OCI-M2 (cell line): ENCODE data around the gene MSANTD1.

Experiments
- DNase-seq: peaks from one replicate; lab custom pipeline; 2025; ENCODE audit not compliant: unreplicated experiment; lab: John Stamatoyannopoulos, UW

Gene MSANTD1

DNA sequence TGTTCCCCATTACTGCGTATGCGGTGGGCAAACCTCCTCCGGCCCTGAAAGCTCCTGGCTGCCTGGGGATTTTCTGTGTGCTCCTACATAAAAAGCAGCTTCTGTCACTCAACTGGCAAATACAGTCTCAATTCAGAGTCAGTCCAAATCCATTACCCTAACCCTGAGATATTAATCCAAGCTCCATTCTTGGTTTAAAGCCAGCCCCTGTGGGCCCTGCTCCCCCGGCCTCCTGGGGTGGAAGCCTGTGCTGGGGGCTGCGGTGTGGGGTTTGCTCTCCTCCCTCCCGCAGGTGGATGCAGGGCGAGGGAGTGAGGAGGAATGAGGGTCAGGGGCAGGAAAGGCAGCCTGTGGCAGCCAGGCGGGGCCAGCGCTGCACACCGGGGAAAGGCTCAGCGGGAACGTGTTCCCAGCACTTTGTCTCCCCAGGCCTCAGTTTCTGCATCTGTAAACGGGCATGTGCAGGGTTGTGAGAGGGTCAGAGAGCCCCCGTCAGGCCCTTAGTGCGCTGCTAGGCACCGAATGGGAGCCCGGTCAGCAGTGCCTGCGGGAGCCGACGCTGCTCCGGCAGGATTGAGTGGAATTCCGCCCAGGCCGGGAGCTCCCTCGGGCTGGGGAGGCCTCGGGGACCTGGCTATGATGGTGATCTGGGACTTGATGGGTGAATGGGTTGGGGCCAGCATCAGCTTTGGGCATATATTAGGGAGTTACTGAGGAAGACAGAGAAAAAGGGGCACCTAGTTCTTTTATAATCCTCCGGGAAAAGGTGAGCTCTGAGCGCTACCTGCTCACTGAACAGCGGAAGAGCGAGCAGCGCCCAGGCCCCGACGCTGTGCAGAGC, 37.6 kb downstream of the MSANTD1 start:
- DNase-seq, result no peak

DNA sequence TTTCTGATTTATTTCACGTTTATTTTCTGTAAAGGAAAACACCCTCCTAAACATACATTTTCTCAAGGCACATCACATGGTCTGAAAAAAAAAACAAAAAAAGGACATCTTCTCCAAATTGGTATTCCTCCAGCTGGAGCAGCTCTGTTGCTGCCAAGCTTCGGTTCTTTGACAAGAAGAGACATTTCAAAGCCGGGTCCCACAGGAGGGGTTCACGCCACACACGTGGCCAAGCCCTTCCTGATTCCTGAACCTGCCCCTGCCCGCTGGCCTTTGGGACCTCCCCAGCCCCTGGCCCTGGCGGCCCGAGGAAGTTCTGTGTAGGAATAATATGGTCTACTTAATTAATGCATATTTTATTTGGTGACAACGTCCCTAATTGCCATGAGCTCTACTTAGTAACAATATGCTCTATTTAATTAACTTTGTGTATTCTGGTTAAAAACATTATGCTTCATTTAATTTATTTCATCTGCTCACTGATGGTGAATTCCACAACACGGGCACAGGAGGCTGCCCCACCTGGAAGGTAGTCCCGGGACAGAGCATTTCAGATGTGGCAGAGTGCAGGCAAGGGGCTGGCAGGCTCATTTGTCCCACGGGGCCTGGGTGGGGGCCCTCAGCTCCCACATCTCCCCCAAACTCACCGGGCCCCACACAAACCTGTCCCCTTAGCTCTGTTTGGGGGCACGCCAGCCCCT, 38.5 kb downstream of the MSANTD1 start:
- DNase-seq, result no peak

DNA sequence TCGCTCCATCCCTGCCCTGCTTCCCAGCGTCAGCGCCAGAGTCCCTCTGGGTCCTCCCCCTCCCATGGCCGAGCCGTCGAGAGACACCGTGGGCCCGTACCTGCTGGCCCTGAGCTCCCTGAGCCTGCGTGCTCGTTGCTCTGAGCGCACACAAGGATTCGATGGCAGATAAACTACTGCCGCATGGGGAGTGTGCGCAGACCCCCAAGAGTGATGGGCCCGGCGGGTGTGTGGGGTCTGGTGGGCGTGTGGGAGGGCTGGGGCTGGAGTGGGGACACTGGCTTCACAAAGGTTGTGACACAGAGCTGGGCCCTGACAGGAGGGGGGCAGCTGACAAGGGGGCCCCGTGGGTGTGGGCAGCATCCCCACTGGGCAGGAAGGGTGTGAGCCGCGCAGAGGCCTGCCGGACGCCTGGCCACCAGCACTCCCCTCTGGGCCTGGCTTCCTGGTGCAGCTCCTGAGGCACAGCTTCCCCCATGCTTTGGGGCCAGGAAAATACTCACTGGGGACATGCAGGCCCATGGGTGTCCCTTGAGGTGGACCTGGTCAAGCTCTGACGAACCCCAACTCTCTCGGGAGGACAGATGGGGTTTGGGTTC, 39.1 kb downstream of the MSANTD1 start:
- no peak for DNase-seq

DNA sequence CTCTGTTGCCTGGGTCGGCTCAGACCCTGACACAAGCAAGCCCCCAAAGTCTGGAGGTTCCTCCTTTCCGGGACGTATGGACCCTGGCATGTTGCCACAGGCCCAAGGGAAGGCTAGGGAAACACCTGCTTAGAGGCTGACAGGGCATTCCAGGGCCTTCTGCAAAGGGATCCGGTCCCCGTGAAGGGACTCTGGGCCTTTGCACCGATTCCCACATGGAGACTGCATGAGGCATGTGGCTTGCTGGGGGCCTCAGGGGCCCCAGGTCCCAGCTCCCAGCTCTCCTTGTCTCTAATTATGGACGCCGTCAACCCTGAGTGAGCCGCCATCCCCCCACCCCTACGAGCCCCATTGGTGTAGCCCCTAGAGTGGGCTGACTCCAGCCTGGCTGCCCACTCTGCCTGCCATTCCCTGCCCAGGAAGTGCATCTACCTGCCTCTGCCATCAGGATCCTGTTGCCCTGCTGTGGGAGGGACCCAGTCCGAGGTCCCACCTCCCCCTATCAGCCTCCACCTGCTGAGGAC, 39.7 kb downstream of the MSANTD1 start:
- DNase-seq, result no peak

DNA sequence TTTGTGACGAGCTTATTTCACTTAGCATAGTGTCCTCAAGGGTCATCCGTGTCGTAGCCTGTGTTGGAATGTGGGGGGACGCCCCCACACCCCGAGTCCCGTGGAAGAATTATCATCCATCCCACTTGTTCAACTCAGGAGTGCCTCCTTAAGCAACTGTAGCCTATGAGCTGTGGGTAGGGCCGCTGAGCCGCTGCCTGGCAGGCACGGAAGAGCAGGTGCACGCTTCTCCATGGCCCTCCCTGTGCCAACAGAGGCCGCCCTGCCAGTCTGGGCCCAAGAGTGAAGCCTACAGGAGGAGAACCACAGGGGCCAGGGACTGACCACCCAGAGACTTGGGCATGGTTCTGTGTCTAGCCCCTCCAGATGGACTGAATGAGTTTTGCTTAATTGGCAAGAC, 41.5 kb downstream of the MSANTD1 start:
- DNase-seq, result no peak

DNA sequence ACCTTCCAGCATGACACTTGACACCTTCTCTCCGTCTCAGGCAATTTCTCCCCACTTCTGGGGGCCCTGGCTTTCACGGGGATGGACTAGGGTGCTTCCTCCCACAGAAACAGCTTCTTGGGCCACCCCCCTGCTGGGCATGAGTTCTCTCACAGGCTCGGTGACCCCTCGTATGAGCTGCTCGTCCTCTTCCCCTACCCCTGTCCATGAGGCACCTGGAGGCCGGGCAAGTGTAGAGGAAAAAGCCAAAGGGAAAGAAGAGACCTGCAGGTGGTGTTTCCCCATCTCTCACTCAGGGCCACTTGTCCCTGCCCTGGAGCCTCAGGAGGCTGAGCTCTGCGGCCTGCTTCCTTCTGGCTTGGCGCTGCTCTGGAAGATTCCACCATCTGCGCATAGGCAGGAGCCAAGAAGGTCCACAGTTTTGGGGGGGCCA, 41.9 kb downstream of the MSANTD1 start:
- no peak for DNase-seq

DNA sequence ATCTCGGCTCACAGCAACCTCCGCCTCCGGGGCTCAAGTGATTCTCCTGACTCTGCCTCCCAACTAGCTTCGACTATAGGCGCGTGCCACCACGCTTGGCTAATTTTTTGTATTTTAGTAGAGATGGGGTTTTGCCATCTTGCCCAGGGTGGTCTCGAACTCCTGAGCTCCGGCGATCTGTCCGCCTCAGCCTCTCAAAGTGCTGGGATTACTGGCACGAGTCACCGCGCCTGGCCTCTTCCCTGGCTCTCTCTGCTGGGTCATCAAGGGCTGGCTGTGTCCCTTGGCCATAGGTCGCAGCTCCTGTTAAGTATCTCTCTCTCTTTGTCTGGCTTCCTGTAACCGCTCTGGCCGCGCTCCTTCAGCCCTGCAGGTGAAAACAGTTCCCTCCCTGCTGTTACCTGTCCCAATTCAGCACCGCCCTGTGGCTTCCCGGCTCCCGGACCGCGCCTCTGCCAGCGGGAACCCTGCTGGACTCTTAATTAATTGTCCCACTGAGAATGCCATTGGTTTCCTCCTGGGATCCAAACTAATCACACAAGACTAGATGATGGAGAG, 42.5 kb downstream of the MSANTD1 start:
- DNase-seq, result no peak

DNA sequence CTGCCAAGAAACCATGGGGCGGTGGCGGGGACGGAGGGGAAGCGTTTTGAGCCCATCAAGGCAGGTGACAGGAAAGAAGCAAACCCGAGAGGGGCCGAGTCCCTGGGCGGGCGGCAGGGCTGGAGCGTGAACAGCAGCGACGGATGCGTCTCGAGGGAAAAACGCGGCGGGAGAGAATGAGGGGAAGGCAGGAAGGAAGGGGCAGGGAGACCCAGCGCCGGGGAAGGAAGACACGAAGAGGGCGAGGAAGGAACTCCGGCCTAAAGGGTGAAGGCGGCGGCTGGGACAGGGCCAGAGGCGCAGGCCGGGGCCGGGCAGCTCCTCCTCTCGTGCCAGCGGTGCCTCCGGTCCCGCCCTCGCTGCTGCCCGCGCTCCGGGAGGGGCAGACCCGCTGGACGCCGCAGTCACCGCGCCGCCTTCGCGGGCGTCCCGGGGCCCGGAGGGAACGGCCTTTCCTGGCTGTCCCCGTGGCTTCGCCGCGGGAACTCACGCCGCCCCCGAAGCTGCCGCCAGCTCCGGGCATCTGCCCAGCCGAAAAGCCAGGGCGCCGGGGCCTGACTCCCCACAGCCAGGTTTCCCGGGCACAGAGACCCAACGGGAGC, 43.1 kb downstream of the MSANTD1 start:
- DNase-seq, result no peak

DNA sequence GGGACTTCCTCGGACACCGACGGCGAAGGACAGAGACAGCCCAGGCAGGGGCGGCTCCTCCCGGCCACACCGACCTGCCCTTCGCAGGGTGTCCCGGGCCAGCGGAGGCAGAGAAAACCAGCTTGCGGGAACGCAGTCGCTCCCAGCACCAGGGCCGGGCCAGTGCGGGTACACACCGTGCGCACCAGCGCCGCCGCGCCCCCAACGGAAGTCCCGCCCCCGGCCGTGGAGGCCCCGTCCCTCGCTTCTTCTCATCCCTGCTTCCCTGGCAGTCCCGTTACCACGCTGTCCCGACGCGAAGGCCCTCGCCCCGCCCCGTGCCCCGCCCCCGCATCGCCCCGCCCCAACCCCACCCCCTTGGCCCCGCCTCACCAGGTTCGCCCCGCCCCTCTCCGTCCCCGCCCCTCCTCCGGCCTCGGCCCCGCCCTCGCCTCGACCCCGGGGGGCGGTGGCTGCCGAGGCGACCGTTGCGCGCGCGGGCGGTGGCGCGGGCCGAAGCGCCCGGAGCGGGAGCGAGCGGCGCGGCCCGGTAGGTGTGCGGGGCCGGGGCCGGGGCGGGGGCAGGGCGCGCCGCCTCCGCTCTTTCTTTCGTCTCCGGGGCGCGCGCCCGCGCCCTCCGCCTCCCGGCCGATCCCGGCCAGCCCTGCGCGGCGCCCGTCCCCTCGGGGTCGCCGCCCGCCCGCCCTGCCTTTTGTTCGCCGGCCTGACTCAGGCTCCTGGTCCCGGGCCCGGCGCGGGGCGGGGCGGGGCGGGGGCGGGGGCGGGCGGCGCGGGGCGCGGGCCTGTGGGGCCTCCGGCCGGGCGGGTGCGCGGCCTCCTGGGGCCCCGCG, 43.8 kb downstream of the MSANTD1 start, which contains the start of gene RGS12:
RGS12 (plus strand) TSS at position 451 of the 830 bp plus-strand sequence. CDS start 23,150 bp downstream, outside the sequence.
- DNase-seq, result no peak

DNA sequence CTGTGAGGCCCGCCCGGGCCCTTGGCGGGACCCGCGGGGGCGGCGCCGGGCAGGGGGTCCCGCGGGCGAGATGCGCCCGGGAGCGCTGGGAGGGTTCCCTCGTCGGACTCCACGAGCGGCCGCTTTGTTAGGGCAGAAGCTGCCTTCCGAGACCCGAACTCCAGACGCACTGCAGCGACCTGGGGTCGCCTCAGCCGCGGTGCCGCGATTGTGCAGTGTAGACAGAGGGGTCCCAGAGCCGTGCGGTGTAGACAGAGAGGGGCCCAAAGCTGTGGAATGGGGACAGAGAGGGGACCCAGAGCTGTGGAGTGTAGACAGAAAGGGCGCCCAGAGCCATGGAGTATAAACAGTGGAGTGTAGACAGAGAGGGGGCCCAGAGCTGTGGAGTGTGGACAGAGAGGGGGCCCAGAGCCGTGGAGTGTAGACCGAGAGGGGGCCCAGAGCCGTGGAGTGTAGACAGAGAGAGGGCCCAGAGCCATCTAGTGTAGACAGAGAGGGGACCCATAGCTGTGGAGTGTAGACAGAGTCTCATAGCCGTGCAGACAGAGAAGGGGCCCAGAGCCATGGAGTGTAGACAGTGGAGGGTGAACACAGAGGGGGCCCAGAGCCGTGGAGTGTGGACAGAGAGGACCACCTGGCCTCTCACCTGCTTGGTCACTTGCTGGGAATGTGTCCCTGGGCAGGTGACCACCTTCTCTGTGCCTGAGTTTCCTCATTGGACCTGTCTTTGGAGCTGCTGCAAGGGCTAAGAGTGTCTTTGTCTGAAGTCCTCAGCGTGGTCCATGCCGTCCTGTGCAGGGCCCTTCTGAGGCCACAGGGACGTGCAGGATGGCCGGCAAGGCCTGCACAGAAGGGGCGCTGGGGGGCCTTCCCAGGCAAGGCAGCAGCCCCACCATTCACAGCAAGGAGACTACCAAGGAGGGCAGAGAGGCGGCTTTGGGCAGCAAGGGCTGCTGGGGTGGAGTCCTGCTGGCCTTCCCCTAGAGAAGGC, 44.7 kb downstream of the MSANTD1 start:
- no peak for DNase-seq

DNA sequence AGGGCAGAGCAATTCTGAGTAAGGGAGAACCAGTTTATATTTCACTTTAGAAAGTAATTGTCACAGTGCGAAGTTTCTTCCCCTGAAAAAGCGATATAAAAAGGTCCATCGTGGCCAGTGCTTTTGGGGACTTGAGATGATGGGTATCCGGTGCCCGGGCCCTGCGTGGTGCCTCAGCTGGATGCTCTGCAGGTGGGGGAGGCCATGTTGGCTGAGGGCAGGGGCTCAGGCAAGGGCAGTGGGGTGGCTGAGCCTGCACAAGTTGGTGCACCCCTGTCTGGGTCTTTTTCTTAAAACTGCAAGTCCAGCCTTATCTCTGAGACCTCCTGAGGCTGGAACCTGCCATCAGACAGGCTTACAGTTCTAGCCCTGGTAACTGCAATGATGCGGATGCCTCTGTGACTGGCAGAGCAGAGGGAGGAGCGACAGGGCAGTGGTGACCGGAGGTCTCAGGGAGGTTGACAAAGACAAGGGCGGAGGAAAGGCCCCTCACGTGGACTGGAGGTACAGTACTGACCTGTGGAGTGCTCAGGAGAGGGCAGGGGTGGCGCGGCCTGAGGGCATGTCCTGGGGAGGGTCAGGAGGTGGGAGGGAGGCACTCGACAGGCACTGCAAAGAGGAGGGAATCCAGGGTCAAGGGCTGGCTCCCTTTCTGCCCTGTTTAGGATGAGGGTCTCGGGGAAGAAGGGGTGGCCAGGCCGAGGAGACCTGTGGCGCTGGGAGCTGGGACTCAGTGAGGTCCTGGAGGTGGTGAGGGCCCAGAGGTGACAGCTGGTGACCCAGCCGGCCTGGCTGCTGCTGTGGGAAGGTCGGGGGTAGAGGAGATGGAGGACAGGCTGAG, 45.7 kb downstream of the MSANTD1 start:
- no peak for DNase-seq

DNA sequence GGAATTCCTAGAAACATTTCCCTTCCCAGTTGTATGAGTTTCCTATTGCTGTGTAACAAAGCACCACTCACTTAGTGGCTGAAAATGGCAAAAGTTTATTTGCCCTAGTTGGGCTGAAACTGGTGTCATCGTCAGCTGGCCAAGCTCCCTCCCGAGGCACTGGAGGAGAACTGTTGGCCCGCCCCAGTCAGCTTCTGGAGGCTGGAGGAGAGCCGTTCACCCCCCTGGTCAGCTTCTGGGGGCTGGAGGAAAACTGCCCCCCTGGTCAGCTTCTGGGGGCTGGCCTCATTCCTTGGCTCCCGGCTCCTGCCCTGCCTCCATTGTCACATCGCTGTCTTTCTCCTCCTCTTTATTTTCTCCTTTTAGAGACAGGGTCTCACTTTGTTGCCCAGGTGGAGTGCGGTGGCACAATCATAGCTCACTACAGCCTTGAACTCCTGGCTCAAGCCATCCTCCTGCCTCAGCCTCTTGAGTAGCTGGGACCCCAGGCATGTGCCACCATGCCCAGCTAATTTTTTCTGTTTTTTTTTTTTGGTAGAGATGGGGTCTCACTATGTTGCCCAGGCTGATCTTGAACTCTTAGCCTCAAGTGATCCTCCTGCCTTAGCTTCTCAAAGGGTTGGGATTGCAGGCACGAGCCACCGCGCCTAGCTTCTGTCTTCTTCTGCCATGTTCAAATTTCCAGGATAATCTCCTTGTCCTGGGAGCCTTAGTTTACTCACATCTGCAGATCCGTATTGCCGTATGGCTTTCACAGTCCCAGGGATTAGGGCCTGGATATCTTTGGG, 47.1 kb downstream of the MSANTD1 start:
- no peak for DNase-seq

DNA sequence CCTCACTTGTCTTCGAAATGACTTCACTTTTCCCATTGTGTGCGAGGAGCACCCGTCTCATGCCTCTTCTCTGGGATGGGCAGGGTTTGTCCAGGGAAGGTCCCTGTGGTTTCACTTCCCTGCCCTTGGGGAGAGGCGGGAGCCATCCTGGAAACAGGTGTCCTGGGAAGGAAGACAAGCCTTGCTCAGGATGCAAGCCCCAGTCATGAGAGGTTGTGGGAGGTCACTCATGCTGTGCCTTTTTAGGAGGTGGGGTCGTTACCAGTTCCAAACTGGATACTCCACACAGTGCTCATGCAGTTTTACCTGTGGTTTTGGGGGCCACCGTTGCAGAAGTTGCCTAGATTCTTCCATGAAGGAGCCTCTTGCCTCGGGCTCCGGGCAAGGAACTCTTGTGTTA, 47.7 kb downstream of the MSANTD1 start:
- no peak for DNase-seq

DNA sequence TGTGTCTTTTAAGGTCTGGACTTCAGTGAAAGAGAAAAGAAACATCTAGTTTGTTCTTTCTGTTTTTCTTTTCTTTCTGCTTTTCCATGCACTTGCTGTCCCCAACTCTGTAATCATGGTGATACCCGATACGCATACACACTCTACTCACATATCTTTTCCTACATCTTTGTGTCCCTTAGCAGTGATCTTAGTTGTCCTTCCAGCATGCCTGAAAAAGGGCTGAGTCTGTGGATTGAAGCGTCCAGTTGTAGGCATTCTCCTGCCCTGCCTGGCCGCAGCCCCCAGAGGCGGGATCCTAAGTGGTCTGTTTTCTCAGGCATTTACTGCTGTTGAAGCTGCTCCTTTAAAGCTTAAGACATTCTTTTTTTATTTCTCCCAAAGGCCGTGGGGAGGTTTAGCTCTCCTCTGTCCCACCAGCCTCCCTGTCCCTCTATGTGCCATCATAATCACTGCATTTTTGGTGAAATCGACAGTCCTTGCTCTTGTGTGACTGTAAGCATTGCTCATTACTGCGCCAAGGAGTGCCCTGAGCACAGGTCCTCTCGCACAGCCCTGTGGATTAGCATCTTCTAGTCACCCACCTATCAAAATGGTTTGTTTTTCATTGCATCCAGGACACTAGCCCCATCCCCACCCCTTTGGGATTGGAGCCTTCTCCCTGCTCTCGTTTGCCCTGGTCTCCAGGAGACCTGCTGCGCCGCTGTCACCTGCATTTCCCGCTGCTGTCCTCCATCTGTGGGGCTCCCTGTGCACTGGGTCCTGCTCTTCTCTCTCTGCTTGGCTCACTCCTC, 48.3 kb downstream of the MSANTD1 start:
- DNase-seq, result no peak

DNA sequence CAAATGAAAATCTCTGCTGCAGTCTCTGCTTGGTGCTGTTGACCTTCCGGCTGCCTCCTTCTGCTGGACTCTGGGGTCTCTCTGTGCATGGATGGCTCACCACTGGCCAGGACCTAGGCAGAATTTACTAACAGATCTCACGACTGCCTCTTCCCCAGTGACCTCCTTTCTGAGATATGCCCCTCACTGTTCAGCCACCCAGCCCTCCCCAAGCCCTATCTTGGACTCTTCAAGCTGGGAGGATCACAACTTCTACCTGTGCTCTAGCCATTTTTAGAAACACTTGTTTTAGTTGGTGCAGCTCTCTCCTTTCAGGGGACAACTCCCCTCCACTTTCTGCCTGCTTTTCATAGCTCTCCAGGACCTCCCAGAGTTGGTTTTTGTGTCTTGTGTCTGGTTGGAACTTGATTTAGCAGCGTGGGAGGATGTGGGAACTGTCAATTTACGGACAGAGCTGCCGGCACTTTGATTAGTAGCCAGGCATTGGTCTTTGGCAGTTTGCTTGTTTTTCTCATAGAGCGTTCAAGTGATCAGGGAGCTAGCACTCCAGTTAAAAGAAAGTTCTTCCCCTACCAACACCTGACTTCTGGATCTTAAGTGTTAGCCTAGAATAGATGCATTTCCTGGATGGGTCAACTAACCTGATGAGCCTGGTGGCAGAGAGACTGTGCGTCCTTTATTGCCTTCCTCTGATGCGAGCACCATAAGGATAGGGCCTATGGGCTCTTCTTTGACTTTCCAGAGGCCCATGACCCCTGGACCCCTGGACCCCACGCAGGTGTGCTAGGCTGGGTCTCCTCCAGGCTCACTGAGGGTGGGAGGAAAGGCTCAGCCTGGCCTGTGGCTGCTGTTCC, 50.4 kb downstream of the MSANTD1 start:
- no peak for DNase-seq
